ENCODE measurements around the gene SLC31A2.

SLC31A2 gene

GRCh38 chr9:113178087-113178486, 27.3 kb downstream of the SLC31A2 start:
- H3K4me3 ChIP-seq (replicated peaks; ENCODE audit: low read depth, low read length) = no peak overlapping the region
- TF ChIP-seq CTCF (IDR thresholded peaks at IDR 0.05; ENCODE audit: low read depth, low read length, missing control alignments) = no peak
- no peak for DNase-seq (ENCODE audit: extremely low read depth, low read depth)

GRCh38 chr9:113179839-113180238, 29.0 kb downstream of the SLC31A2 start:
- no peak for TF ChIP-seq CTCF (IDR thresholded peaks at IDR 0.05; ENCODE audit: low read depth, low read length, missing control alignments)
- DNase-seq (ENCODE audit: extremely low read depth, low read depth) = no peak
- H3K4me3 ChIP-seq (replicated peaks; ENCODE audit: low read depth, low read length) = no peak overlapping the region

GRCh38 chr9:113181165-113181564, 30.4 kb downstream of the SLC31A2 start:
- no peak for TF ChIP-seq CTCF (IDR thresholded peaks at IDR 0.05; ENCODE audit: low read depth, low read length, missing control alignments)
- no peak overlapping the region for H3K4me3 ChIP-seq (replicated peaks; ENCODE audit: low read depth, low read length)
- DNase-seq (ENCODE audit: extremely low read depth, low read depth) = no peak

- TF ChIP-seq CTCF (IDR thresholded peaks at IDR 0.05; ENCODE audit: low read depth, low read length, missing control alignments) = no peak
- H3K4me3 ChIP-seq (replicated peaks; ENCODE audit: low read depth, low read length) = no peak overlapping the region
- no peak for DNase-seq (ENCODE audit: extremely low read depth, low read depth)
Measured at GRCh38 chr9:113183956-113184488, 33.2 kb downstream of the SLC31A2 start.

- no peak for DNase-seq (ENCODE audit: extremely low read depth, low read depth)
- TF ChIP-seq CTCF (IDR thresholded peaks at IDR 0.05; ENCODE audit: low read depth, low read length, missing control alignments) = no peak
- H3K4me3 ChIP-seq (replicated peaks; ENCODE audit: low read depth, low read length) = no peak overlapping the region
Measured at GRCh38 chr9:113184539-113184938, 33.7 kb downstream of the SLC31A2 start.

- no peak for DNase-seq (ENCODE audit: extremely low read depth, low read depth)
- no peak for TF ChIP-seq CTCF (IDR thresholded peaks at IDR 0.05; ENCODE audit: low read depth, low read length, missing control alignments)
- H3K4me3 ChIP-seq (replicated peaks; ENCODE audit: low read depth, low read length) = no peak overlapping the region
Measured at GRCh38 chr9:113185271-113185670, 34.5 kb downstream of the SLC31A2 start.

- no peak for DNase-seq (ENCODE audit: extremely low read depth, low read depth)
- no peak for TF ChIP-seq CTCF (IDR thresholded peaks at IDR 0.05; ENCODE audit: low read depth, low read length, missing control alignments)
- no peak overlapping the region for H3K4me3 ChIP-seq (replicated peaks; ENCODE audit: low read depth, low read length)
Measured at GRCh38 chr9:113186137-113186755, 35.4 kb downstream of the SLC31A2 start.

Measured in HFF-Myc (cell line).